Keratinocyte (primary cell): ENCODE results near the gene SLC16A7. TPM values are rescaled to one million over a fixed set of nuclear protein-coding genes. Genes with fewer than 3 reads are reported as not detected.

Experiments
- DNase-seq: peaks from one replicate; pipeline ENCODE4 v3.0.0-alpha.2; 2011; ENCODE audit warnings: low read depth, missing footprints, low spot score
- FAIRE-seq: peaks from 2 replicates; lab custom pipeline; 2011; peaks lifted over from hg19 to GRCh38; lab: Jason Lieb, UNC
- H2AFZ ChIP-seq: 2 replicates; pipeline ENCODE4 v1.6.0; 2012; ENCODE audit warnings: low read length, control low read depth, inconsistent platforms; ENCODE audit not compliant: control insufficient read depth
- H3K27ac ChIP-seq: 2 replicates; pipeline ENCODE4 v1.5.1; 2011; ENCODE audit warnings: low read length; ENCODE audit not compliant: control insufficient read depth, insufficient read depth
- H3K27me3 ChIP-seq: 3 replicates; pipeline ENCODE4 v1.6.0; 2011; ENCODE audit warnings: low read length; ENCODE audit not compliant: control insufficient read depth, insufficient read depth; ENCODE audit errors: extremely low read depth
- H3K36me3 ChIP-seq, 2 experiments: 2 replicates in 1 of 2; 3 replicates in 1 of 2; pipeline ENCODE4 v1.5.1; 2011; ENCODE audit warnings: low read length in 2 of 2, mild to moderate bottlenecking in 1 of 2; ENCODE audit not compliant: control insufficient read depth in 2 of 2, insufficient read depth in 2 of 2; ENCODE audit errors: extremely low read depth in 1 of 2
- H3K4me1 ChIP-seq: 3 replicates; pipeline ENCODE4 v1.5.1; 2011; ENCODE audit warnings: low read length; ENCODE audit not compliant: control insufficient read depth, insufficient read depth; ENCODE audit errors: extremely low read depth
- H3K4me2 ChIP-seq: 3 replicates; pipeline ENCODE4 v1.6.0; 2011; ENCODE audit warnings: low read depth, low read length; ENCODE audit not compliant: control insufficient read depth, insufficient read depth; ENCODE audit errors: extremely low read depth
- H3K4me3 ChIP-seq, 3 experiments: fragments of 200-600 bp in 1 of 3; sonication (generic) in 1 of 3; 2 replicates in 2 of 3; 3 replicates in 1 of 3; pipeline ENCODE4 v1.5.1; 2011 to 2016; ENCODE audit warnings: low read length in 3 of 3, mild to moderate bottlenecking in 3 of 3, control low read depth in 2 of 3, inconsistent platforms in 1 of 3, low read depth in 1 of 3, mixed read lengths in 1 of 3, mixed run types in 1 of 3, moderate library complexity in 1 of 3; ENCODE audit not compliant: control insufficient read depth in 2 of 3, insufficient read depth in 2 of 3; ENCODE audit errors: extremely low read depth in 1 of 3
- H3K79me2 ChIP-seq: 2 replicates; pipeline ENCODE4 v1.6.0; 2012; ENCODE audit warnings: low read length; ENCODE audit not compliant: control insufficient read depth, insufficient read depth
- H3K9ac ChIP-seq: 3 replicates; pipeline ENCODE4 v1.6.0; 2011; ENCODE audit warnings: low read length; ENCODE audit not compliant: control insufficient read depth, insufficient read depth; ENCODE audit errors: extremely low read depth
- H3K9me1 ChIP-seq: 3 replicates; pipeline ENCODE4 v1.6.0; 2011; ENCODE audit warnings: low read length; ENCODE audit not compliant: control insufficient read depth, insufficient read depth; ENCODE audit errors: extremely low read depth
- H3K9me3 ChIP-seq: 2 replicates; pipeline ENCODE4 v1.5.1; 2012; ENCODE audit warnings: low read depth, low read length; ENCODE audit not compliant: control insufficient read depth
- H4K20me1 ChIP-seq: 3 replicates; pipeline ENCODE4 v1.6.0; 2011; ENCODE audit warnings: low read length; ENCODE audit not compliant: control insufficient read depth, insufficient read depth; ENCODE audit errors: extremely low read depth
- CTCF ChIP-seq, 3 experiments: IDR thresholded peaks in 1 of 3; conservative IDR thresholded peaks in 1 of 3; optimal IDR thresholded peaks in 1 of 3; 2 replicates in 2 of 3; 3 replicates in 1 of 3; pipeline versions ENCODE3 to v1.5.1; 2011; ENCODE audit warnings: low read length in 3 of 3, mild to moderate bottlenecking in 3 of 3, moderate library complexity in 2 of 3, control low read depth in 1 of 3, inconsistent platforms in 1 of 3; ENCODE audit not compliant: insufficient read depth in 2 of 3; ENCODE audit errors: extremely low read depth in 1 of 3
- EZH2 ChIP-seq: IDR thresholded peaks from one replicate; pipeline ENCODE4 v1.6.1; 2012; ENCODE audit warnings: inconsistent platforms, mild to moderate bottlenecking, low read length, moderate library complexity
- dilution Hi-C: fragments of 300-500 bp; cut with MboI; formaldehyde crosslinking; loops from one replicate; pipeline ENCODE4 v1.7.0; 2020; ENCODE audit warnings: low sequenced_read_pairs; ENCODE audit not compliant: extremely low pct_ligation_motif_present
- polyA plus RNA-seq, 5 experiments: library from polyadenylated mRNA; depleted of rRNA in 3 of 5; stranded (reverse) in 3 of 5; stranded (forward) in 1 of 5; unstranded in 1 of 5; fragments of >200 nt; gene quantifications; 1 replicate in 1 of 5; 2 replicates in 3 of 5; 3 replicates in 1 of 5; pipeline versions ENCODE4 v1.2.1 to v1.2.3, GENCODE V29; 2011 to 2012; ENCODE audit warnings: missing spikeins in 2 of 5, low read depth in 1 of 5, low replicate concordance in 1 of 5

SLC16A7 gene
- polyA plus RNA-seq, 1 donor (not counting 4 experiments of a cell fraction or from before 2014, with no cell fraction given) = 0.87 TPM

DNA sequence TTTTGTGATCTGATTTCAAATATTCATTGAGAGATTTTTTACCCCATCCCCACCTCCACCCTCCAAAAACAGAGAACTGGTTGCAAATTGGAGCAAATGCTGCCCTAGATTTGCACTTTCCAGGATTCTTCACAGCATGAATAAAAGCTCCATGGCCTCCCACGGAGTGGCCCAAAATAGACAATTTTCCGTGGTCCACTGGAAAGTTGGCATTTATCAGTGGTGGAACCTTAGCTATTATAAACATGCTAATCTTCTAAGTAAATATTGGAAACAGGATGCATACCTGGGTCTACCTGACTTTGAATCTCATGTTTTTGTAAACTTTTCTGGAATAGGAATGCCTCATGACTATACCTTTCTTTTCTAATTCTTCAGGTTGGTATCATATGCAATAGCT, 123.9 kb downstream of the SLC16A7 start:
- Histone ChIP-seq H3K36me3 (no peaks in the 10 kb centered on the region), H3K27me3 (no peaks in the 10 kb centered on the region), H3K9me3 (no peaks in the 10 kb centered on the region), H3K79me2 (no peaks in the 10 kb centered on the region), H3K4me3 (no peak overlapping the region), H3K9me1 (no peaks in the 10 kb centered on the region), H3K27ac (no peak overlapping the region), H3K9ac (no peak overlapping the region), H3K4me1 (no peaks in the 10 kb centered on the region), H3K4me2 (no peak overlapping the region), H2AFZ (no peak overlapping the region), H4K20me1 (no peaks in the 10 kb centered on the region)
- dilution Hi-C loops = no loop called here
- TF ChIP-seq CTCF (optimal IDR thresholded peaks at IDR 0.05 in 1 of 3, IDR thresholded peaks at IDR 0.05 in 1 of 3, conservative IDR thresholded peaks at IDR 0.05 in 1 of 3; ENCODE audit: extremely low read depth in 1 of 3, insufficient read depth in 2 of 3, low read length in 3 of 3) (no peak), EZH2 (no peak)
- no peak for DNase-seq
- FAIRE-seq = no peak

DNA sequence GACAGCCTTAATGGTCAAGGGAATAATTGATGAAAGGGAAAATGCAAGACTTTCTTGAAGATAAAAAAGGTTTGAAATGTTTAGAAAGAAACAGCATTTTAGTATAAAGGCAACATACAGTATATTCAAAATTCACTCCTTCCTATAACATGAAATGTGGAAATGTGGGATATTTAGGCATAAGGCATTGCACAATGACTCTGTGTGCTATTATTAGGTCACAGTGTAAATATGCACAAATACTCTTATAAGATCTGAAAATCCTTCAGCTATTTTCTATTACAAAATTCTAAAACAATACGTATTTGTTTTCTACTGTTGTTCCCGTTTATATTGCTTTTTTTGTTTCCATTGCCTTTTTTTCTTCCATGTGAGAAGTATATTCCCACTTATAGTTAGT, 127.7 kb downstream of the SLC16A7 start:
- TF ChIP-seq EZH2 = no peak
- TF ChIP-seq CTCF (optimal IDR thresholded peaks at IDR 0.05 in 1 of 3, IDR thresholded peaks at IDR 0.05 in 1 of 3, conservative IDR thresholded peaks at IDR 0.05 in 1 of 3; ENCODE audit: extremely low read depth in 1 of 3, insufficient read depth in 2 of 3, low read length in 3 of 3) = no peak

More for the DNA sequence above, 127.7 kb downstream of the SLC16A7 start:
- H3K4me3 ChIP-seq = no peak overlapping the region
- H3K36me3 ChIP-seq = no peaks in the 10 kb centered on the region
- no peak overlapping the region for H3K27ac ChIP-seq
- H4K20me1 ChIP-seq = no peaks in the 10 kb centered on the region
- H3K4me1 ChIP-seq = no peaks in the 10 kb centered on the region
- no peak overlapping the region for H3K4me2 ChIP-seq
- H3K27me3 ChIP-seq = no peaks in the 10 kb centered on the region
- no peaks in the 10 kb centered on the region for H3K9me3 ChIP-seq
- dilution Hi-C loops = no loop called here
- FAIRE-seq (no peak), DNase-seq (no peak)
- H3K79me2 ChIP-seq = no peaks in the 10 kb centered on the region
- no peak overlapping the region for H3K9ac ChIP-seq
- H2AFZ ChIP-seq = no peak overlapping the region
- H3K9me1 ChIP-seq = no peaks in the 10 kb centered on the region
